GM19239 (cell line): ENCODE results near the gene RAB37.

Experiments
- DNase-seq: peaks from one replicate; pipeline ENCODE4 v3.0.0; 2011; ENCODE audit warnings: low spot score; ENCODE audit not compliant: insufficient read length
- FAIRE-seq: peaks from 2 replicates; lab custom pipeline; 2011; peaks lifted over from hg19 to GRCh38; lab: Jason Lieb, UNC

Gene RAB37

DNA sequence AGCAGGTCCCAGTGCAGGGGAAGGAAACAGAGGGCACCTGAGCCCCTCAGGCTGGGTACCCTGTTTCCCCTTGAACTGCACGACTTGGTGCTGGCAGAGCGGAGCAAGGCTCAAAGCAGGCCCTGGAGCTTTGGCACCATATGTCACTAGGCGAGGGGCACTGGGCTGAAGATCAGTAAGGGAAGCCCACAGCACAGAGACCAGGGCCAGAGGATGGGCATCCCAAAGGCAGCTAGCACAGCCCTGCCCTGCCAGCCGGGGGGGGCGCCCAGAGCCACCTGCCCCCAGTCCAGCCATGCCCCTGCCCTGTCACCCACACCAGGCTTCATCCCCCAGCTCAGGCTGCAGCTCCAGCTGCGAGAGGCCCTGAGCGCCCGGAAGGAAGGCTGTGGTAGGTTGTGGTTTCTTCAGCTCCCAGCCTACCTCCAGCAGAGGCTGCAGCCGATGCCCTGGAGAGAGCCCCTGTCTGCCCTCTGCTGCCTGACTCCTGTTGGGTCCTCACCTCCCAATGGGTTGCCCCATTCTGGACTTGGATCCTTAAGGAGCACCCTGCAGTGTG is 22.3 kb downstream of the RAB37 start:
- DNase-seq, result peak; percentile 88
- peak; percentile 91 for FAIRE-seq

GRCh38 chr17:74759941-74760340 is 22.9 kb downstream of the RAB37 start:
- FAIRE-seq (no peak), DNase-seq (no peak)

DNA sequence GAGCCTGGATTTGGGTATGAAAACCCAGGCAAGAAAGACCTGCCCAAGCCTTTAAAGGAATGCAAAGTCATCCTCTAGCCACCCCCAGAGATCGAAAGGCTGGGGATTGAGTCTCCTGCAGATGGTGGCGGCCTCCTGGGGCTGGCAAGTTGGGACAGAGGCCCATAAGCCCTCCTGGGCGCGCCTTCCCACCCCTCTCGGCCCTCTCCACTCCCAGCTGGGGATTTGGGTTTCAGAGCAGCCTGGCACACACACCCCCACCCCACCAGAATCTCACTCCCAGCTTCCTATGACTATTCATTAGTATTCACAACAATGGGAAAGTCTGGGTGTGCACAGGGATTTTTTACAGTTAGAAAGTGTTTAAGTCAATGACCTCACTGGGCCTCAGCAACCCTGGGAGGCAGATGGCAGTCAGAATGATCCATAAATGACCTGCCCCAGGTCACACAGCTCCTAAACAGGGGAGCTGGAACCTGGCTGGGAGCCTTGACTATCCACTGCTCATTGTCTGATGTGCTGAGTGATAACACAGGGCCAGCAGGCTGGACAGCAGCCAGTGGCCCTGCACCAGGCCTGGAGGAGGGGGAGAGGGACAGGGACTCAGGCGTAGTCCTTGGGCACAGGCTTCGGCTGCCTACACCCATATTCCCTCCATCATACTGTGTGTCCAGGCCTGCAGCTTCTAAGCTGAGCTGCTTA is 23.5 kb downstream of the RAB37 start:
- no peak for DNase-seq
- no peak for FAIRE-seq

DNA sequence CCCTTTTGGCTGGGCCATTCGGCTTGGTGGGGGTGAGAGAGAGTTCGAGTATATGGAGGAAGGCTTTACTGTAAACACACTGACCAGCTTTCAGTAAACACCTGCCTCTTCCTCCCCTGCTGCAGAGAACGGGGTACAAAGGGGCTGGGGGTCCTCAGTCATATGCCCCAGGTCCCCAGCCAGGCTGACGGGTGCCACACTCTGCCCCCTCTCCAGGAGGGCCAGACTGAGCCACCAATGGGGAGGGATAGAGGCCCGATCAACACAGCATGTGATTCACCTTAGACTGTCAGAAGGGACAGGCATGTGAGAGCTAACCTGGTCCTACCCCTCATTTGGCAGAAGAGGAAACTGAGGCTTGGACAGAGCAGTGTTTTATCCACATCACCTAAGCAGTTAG is 24.4 kb downstream of the RAB37 start:
- no peak for FAIRE-seq
- DNase-seq, result no peak

DNA sequence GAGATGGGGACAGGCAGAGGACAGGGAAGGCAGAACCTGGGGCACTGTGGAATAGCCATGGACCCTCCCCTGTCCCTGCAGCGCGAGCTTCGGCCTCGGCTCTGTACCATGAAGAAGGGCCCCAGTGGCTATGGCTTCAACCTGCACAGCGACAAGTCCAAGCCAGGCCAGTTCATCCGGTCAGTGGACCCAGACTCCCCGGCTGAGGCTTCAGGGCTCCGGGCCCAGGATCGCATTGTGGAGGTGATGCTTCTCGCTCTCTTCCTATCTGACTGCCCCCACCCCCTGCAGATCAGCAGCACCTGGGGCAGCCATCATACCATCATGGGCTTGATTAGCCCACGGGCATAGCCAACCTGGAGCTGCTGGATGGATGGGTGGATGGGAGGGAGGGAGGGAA is 24.9 kb downstream of the RAB37 start:
- DNase-seq, result no peak
- no peak for FAIRE-seq

GRCh38 chr17:74763565-74764387 is 26.7 kb downstream of the RAB37 start:
- DNase-seq, result no peak
- FAIRE-seq, result no peak

DNA sequence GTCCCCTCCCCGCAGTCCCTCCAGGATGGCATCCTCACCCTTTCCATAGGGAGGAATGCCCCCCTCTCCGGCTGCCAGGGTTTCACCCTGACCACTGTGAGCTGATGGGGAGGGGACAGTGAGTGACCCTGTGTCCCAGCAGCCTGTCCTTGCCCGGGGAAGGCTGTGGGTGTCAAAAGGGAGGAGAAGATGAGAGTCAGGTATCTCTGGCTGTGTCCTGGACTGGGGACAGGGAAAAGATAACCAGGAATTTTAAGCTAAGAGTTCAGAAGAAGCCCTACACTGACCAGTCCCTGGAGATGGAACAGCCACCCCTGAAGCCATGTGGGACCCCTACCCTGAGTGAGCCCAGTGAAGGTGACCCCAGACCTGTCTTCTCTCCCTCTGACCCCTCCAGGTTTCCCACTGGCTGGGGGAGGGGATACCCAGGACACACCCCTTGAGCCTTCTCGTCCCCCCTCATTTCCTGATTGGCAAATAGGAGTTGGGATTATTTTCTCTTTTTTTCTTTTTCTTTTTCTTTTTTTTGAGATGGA is 27.8 kb downstream of the RAB37 start:
- DNase-seq, result no peak
- no peak for FAIRE-seq

GRCh38 chr17:74766413-74766812 is 29.4 kb downstream of the RAB37 start:
- DNase-seq (no peak), FAIRE-seq (no peak)

- DNase-seq, result no peak
- FAIRE-seq, result no peak
Observed at GRCh38 chr17:74767111-74767516, 30.1 kb downstream of the RAB37 start.

DNA sequence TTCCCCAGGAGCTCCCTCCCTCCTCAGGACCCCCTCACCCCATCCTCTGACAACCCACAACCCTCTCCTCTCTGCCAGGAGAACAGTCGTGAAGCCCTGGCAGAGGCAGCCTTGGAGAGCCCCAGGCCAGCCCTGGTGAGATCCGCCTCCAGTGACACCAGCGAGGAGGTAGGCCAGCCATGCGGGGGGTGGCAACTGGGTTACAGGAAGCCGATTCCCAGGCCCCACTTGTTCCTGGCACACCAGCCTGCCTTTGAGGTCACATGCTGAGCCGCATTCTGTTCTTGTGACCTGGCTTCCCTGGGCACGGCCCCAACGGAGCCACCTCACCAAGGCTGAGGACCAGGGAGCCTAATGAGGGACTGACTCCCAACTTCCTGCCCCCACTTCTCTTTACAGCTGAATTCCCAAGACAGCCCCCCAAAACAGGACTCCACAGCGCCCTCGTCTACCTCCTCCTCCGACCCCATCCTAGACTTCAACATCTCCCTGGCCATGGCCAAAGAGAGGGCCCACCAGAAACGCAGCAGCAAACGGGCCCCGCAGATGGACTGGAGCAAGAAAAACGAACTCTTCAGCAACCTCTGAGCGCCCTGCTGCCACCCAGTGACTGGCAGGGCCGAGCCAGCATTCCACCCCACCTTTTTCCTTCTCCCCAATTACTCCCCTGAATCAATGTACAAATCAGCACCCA is 31.2 kb downstream of the RAB37 start:
- DNase-seq, result no peak
- no peak for FAIRE-seq

GRCh38 chr17:74768763-74769114 is 31.7 kb downstream of the RAB37 start:
- FAIRE-seq, result no peak
- DNase-seq, result no peak

GRCh38 chr17:74769266-74769855 is 32.3 kb downstream of the RAB37 start:
- DNase-seq (no peak), FAIRE-seq (no peak)

GRCh38 chr17:74769856-74770497 is 32.9 kb downstream of the RAB37 start:
- FAIRE-seq (no peak), DNase-seq (no peak)

DNA sequence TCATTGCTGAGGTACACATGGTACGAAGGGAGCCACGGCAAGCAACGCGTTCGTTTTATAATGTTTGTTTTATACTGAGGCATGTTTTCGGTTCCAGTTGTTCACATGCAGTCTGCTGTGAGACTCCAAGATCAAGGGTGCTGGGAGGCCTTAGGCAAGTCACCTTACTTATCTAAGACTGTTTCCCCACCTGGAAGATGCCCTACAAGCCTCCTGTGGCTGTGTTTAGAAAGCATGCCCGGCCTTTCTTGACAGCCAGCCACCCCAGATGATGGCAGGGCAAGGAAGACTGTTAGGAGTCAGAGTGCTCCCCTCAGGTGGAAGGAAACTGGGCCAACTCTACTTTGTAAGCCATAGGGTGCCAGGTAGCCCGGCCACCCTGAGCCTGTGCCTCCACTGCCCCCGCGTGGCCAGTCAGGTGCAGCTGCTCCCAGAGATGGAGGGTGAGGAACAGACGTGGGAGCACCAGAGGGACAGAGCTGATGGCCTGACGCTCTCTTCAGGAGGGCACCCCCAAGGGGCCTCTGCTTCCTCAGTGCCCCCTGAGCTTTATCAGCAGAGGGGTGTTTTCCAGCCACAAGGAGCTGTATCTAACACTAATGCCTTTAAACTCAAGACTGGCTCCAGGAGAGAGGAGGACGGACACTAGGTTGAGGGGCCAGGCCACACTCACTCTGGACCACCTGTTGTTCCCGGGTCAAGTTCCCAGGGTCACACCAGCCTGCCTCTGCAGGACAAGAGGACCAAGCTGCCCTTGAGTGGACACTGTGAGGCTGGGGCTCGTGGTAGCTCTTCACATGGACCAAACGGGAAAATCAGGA is 33.7 kb downstream of the RAB37 start:
- FAIRE-seq (peak; percentile 86), DNase-seq (peak; percentile 61)

- FAIRE-seq, result no peak
- no peak for DNase-seq
Observed at GRCh38 chr17:74771319-74771914, 34.4 kb downstream of the RAB37 start.

- no peak for DNase-seq
- no peak for FAIRE-seq
Observed at GRCh38 chr17:74772053-74772452, 35.0 kb downstream of the RAB37 start.

DNA sequence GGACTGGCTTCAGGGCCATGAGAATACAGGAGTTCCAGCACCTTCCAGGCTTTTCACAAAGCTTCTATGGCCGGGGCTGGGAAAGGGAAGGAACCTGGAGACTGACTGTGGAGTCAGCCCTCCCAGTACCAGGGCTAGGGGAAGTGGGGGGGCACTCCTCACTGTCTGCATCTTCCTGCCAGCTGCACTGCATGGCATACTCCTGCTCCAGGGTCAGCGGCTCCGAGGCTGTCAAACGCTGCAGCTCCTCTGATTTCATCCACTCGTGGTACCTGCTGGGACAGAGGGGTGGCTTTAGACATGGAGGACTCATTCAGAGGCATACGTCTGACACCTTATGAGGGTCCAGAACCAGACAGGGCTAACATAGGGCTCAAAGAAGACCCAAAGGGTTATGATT is 36.4 kb downstream of the RAB37 start:
- DNase-seq, result no peak
- FAIRE-seq, result no peak

- no peak for DNase-seq
- no peak for FAIRE-seq
Observed at GRCh38 chr17:74773871-74774286, 36.8 kb downstream of the RAB37 start.
